GM21423 (cell line): ENCODE measurements around the gene MAFG.

Experiments used
- ATAC-seq: cut with Tn5 transposase; IDR thresholded peaks from one replicate; pipeline ENCODE4 v1.9.1; 2021; ENCODE audit warnings: mild to moderate bottlenecking, moderate library complexity; ENCODE audit not compliant: unreplicated experiment

Gene MAFG

GRCh38 chr17:81899514-81900166 is 27.9 kb downstream of the MAFG start:
- no peak for ATAC-seq

- ATAC-seq = no peak
Measured at GRCh38 chr17:81898885-81899284, 28.6 kb downstream of the MAFG start.

- no peak for ATAC-seq
Measured at GRCh38 chr17:81898029-81898866, 29.3 kb downstream of the MAFG start.

DNA sequence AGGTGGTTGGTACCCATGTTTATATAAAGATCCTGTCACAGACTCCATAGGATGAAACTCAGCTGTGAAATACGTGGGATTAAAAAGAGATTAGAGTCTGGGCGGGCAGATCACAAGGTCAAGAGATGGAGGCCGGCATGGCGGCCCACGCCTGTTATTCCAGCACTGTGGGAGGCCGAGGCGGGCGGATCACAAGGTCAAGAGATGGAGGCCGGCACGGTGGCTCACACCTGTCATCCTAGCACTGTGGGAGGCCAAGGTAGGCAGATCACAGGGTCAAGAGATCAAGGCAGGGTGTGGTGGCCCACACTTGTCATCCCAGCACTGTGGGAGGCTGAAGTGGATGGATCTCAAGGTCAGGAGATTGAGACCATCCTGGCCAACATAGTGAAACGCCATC is 32.1 kb downstream of the MAFG start:
- ATAC-seq = no peak

DNA sequence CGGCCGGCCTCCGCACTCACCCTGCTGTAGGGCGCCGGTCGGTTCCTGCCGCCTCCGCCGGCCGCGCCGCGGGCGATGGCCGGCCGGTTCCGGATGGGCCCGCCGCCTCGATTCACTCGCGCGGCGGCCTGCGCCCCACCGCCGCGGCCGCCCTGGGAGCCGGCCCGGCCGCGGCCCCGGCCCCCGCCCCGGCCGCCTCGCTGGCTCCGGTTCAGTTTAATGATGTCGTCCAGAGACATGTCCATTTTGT is 36.3 kb downstream of the MAFG start:
- ATAC-seq = no peak

DNA sequence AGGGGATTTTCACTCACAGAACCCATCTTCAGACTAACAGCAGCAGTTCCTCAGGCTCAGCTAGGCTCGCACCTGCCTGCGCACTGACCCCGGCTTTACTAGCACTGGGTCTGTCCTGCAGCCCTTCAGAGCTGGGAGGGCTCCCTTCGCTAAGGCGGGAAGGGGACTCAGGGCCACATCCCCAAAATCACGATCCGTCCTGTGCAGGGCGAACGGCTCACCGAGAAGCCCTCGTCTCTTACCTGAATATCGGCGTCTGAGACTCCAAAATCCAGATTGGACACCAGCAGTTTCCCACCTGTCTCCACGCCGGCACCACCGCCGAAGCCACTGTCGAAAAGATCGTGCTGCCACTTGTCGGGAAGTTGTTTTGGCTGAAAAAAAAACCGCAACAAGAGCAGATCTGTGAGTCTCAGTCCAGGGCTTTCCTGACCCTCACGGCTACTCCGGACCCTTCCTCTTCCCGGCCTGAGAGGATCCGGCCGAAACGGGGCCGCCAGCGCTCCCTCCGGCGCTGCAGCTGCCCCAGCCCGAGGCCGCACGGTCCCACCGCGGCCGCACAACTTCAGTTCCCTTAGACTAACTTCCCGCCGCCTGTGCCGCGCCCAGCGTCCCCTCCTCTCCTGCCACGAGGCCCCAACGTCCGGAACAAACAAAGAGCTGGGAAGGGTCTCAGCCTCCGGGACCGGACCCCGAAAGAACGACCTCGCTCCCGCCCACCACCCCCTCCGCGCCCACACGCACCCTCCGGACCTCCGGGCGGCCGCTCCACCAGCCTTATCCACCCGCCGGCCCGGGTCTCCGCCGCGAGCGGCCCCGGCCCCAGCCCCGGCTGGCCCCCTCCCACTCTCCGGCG is 36.9 kb downstream of the MAFG start:
- peak; percentile 24 for ATAC-seq

DNA sequence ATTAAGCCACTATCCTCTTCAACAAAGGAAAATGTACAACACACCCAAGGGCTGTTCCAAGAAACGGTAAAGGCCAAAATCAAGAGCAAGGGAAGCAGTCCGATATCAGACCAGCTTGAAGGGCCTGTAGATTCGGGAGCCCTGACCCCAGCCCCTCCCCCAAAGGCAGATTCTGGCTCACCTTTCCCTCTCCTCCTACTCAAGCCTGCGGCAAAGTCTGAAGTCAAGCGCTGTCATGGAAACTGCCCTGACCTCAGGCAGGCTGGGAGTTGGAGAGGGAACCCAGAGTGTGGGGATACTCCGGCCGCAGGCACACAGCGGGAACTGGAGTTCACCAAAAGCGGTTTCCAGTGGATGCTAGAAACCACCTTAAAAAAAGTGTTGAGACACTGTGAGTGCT is 37.9 kb downstream of the MAFG start:
- no peak for ATAC-seq

DNA sequence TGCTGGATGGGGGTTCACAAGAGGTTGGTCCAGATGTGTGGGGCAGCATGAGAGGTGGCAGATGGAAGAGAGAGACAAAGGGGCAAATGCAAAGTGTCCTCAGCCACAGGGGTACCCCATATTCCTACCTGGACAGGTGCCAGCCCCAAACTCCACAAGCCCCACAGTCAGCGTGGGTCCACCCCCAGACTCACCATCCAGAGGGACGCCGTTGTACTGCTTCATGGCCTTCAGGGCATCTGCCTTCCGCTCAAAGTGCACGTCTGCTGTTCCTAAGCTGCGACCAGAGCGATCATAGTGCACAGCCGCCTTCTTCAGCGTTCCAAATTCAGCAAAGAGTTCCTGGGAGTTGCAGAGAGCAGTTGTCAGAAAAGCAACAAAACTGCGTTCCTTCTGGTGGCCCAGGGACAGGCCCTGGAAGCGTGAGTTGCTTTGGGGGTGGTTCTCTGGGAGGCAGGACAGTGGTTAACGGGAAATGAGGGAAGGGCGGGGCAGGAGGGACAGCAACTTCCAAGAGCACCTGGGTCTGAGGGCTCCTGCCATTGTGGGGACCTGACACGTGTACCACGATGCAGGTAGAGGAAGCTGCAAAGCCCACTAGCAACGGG is 38.4 kb downstream of the MAFG start:
- ATAC-seq = no peak

- ATAC-seq = no peak
Measured at GRCh38 chr17:81888105-81888987, 39.2 kb downstream of the MAFG start.

DNA sequence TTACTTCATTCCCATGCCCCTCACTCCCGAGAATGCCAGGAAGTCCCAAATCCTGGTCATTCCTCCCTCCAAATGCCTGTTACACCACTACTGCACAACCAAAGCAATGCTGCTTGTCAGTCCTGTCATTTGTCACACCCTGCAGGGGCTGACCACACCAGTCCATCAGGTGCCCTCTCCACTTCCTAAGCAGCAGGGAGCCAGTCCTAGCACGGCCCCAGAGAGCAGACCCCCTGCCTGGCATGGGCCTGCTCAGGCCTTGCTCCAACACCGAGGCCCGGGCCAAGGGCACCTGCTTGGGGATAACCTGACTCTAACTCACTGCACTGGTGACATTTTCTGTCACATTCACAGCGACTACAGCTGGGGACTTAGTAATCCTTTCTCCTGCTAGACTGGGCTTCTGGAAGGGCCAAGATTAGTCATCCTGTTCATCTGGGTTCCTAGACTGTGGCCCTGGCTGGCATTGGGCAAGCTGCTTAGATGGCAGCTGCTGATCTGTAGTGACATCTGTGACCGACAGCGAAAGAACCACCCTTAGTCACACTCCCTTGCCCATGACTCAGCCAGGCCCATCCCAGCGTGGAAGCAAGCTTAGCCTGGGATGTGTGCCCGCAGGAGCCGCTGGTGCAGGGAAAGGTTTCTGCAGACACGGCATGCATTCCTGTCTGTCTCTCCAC is 41.5 kb downstream of the MAFG start:
- no peak for ATAC-seq

DNA sequence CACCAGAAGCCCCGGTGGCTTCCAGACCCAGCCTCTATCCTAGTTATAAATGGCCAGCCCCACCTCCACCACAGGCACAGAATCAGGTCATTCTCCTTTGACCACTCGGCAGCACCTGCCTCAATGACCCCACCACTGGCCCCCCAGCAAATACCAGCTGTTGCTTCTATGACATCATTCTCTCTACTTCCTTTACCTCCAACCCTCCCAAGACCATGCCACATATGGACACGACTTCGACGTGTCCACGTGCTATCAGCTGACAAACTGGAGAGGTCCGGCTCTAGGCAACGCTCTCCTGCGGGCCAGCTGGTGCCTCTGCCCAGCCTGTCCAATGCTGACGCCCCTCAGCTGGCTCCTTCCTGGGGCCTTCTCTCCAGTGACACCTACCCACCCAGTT is 42.1 kb downstream of the MAFG start:
- ATAC-seq = no peak

DNA sequence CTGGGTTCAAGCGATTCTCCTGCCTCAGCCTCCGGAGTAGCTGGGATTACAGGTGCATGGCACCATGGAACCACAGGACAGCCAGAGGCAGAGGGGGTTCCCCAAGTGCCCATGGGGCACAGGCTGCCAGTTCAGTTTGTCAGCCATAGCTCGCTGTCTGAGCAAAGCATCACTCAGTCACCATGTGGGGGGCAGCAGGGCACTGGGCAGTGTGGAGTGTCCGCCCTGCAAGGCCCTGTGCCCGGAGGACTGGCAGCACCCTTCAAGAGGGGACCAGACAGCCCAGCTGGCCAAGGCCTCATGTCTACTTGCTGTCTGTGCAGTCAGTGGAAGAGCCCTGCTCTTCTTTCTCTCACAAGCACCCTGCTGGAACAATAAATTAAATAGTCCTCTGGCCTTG is 42.6 kb downstream of the MAFG start:
- ATAC-seq = no peak

DNA sequence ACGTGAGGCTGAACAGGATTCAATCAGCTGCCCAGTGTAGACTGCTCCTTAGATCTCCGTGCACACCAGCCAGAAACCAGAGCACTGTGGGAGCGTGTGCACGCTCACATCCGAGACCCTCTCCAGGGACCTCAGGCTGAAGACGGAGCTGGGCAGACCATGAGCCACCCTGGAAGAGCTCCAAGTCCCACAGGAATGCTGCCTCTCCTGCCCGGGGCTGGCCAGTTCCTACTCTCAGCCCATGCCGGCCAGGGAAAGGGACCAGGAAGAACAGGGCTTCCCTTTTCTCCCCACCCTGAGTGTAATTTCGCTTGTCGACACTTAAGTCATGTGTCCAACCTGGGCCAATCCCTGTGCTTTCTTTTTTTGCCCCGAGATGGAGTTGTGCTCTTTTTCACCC is 43.0 kb downstream of the MAFG start:
- no peak for ATAC-seq

GRCh38 chr17:81879121-81879520 is 48.4 kb downstream of the MAFG start:
- no peak for ATAC-seq

- no peak for ATAC-seq
Measured at GRCh38 chr17:81878294-81878693, 49.2 kb downstream of the MAFG start.

GRCh38 chr17:81877569-81877968 is 50.0 kb downstream of the MAFG start:
- no peak for ATAC-seq

- ATAC-seq = peak; percentile 52
Measured at GRCh38 chr17:81871387-81872230, 55.9 kb downstream of the MAFG start.

GRCh38 chr17:81870981-81871386 is 56.6 kb downstream of the MAFG start, which contains the start of gene ARHGDIA:
ARHGDIA (minus strand) TSS chr17:81871337; CDS start chr17:81869930, 1,407 bp downstream.
- ATAC-seq = peak; percentile 6
